EH (cell line): ENCODE data around the gene GNAO1.

Experiments used
- DNase-seq: peaks from one replicate; pipeline ENCODE4 v3.0.0-alpha.2; 2015; ENCODE audit warnings: low read depth

GNAO1 gene

GRCh38 chr16:56336711-56337110, 145.4 kb downstream of the GNAO1 start:
- no peak for DNase-seq

DNA sequence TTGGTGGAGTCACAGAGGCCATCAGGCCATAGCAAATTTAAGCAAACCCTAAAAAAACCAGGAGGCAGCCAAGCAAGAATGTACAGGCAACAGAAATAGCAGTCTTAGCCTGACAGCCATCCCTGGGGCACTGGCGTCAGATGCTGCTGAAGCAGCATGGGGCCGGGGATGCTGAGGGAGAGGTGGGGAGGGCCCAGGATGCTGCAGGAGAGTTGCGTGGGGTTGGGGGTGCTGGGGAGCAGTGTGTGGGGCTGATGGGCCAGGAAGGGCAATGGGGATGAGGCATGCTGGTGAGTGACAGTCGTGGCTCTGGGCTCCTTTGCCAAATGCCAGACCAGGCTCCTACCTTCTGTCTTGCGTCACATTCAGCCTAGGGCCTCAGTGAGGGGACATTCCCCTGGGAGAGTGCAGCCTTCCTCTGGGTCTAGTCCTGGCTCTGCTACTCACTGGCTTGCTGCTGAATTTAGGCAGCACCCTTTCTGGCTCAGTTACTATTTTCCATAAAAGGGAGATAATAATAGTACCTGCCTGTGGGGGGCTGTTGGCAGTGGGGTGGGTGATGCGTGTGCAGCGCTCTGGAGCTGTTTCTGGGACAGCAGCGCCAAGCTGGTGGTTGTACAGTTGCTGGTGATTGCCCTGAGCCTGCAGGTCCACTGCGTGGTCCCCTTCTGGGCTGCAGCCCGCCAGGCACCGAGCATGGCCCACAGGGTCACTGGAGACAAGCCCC, 146.0 kb downstream of the GNAO1 start:
- no peak for DNase-seq

- DNase-seq: no peak
Observed at GRCh38 chr16:56337858-56338325, 146.6 kb downstream of the GNAO1 start.

DNA sequence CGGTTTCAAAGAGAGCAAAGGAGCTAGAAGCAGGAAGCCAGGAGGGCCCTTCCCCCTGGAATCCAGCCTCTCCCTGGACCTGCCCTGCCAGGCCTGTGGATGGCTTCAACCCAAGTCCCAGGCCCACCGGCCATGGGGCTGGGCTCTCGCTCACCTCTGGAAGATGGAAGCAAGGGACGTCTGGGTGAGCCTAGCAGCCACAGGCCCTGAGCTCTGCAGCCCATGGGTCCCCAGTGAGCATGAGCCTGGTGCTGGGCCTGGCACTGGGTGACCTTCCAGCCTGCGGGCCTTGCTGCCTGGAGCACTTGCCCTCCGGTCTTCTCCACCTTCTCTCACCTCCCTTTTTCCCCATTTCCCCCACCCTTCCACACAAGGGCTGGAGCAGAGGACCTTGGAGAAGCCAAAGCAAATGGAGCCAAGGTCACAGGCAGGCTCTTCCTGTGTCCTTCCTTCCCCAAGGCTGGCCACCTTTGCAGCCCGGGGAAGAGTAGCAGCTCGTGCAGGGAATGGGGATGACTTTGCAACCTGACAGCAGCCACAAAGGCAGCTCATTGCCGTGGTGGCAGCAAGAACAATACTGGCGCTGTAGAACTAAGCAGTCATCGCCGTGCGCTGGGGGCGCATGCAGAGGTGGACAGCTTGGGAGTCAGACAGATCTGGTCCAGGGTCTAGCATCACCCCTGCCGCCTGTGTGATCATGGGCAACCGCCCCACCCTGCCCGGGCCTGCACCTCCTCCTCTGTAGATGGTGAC, 147.5 kb downstream of the GNAO1 start:
- DNase-seq: no peak

- no peak for DNase-seq
Observed at GRCh38 chr16:56339431-56340195, 148.3 kb downstream of the GNAO1 start.

- no peak for DNase-seq
Observed at GRCh38 chr16:56340416-56340815, 149.1 kb downstream of the GNAO1 start.

DNA sequence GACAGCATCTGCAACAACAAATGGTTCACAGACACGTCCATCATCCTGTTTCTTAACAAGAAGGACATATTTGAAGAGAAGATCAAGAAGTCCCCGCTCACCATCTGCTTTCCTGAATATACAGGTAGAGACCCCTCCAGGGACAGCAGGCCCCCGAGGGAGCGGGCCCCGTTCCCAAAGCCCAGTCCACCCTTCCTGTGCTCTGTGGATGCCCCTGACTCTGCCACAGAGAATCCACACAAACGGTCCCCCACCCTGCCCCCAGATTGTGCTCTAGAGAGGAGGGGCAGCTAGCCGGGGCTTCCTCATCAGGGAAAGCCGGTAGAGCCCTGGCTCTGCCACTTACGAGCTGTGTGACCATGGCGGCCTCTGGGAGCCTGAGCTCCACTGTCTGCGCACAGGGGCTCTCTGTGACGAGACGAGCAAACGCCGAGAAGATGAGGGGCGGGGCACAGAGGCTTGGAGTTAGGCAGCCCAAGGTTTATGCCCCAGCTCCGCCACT, 149.6 kb downstream of the GNAO1 start:
- DNase-seq: no peak

DNA sequence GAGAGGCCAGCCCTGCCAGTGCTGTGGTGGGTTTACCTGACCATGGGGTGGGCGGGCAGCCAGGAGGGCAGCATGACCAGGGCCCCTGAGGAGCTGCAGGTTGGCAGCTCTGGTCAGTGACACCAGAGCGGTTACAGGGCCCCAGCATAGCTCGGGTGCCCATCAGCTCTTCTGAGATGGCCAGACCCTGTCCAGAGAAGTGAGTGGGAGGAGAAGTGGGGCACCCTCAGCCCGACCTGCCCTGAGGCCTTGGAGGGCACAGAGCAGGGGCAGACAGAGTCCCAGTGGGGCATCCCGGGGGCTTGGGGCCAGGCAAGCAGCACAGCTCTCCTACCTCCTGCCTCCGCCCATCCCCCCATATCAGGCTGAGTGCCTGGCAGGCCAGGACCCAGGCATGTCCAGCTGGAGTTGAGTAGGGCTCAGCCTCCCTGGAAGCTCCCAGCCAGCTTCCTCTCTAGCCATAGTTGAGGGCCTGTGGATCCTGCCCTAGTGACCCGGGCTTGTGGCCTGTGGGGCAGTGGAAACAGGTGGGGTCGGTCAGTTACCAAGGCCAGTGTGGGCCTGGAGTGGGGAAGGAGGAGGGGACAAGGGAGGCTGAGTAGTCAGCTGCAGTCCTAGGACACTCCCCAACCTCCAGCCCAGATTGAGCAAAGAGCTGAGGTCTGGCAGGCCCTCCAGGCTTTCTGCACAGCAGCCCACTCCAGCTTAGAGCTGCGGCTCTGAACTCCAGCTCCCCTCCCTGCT, 150.5 kb downstream of the GNAO1 start:
- no peak for DNase-seq

- DNase-seq: peak; percentile 10
Observed at GRCh38 chr16:56343661-56344517, 152.6 kb downstream of the GNAO1 start.

DNA sequence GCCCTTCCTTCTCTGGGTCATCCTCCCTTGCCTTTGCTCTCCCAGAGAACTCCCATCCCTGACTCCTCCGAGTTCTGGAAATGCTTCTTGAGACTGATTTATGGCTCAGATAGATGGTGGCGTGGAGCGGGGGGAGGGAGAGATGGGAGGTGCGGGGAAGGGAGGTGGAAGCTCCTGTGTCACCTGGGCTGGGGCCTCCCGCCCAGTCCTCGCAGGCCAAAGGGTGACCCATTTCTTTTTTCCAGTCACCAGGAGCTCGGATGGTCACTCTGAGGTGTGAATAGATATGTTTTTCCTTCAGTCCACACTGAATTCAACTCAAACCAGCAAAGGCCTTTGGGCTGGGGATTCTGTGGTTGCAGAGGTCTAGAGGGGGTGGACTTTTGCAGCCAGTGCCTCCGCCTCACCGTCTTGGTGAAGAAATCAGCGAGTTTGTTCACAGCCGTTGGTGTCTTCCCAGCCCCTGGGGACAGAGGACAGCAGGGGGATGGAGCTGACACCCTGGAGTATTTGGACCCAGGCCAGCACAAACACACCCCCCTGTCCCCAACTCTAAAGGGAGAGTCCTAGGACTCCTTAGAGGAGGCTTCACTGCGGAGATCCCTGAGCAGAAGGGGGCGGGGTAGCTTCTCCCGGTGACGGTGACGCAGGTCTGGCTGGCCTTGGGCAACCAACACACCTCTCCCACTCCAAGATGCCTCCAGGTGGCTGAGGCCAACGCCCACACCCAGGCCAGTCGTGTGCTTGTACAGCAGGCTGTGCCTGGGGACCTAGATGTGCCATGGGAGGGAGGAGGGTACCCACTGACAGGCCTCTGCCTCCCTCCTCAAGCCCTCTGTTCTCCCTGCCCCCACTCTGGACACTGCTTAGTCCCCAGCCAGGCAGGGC, 153.5 kb downstream of the GNAO1 start:
- no peak for DNase-seq

DNA sequence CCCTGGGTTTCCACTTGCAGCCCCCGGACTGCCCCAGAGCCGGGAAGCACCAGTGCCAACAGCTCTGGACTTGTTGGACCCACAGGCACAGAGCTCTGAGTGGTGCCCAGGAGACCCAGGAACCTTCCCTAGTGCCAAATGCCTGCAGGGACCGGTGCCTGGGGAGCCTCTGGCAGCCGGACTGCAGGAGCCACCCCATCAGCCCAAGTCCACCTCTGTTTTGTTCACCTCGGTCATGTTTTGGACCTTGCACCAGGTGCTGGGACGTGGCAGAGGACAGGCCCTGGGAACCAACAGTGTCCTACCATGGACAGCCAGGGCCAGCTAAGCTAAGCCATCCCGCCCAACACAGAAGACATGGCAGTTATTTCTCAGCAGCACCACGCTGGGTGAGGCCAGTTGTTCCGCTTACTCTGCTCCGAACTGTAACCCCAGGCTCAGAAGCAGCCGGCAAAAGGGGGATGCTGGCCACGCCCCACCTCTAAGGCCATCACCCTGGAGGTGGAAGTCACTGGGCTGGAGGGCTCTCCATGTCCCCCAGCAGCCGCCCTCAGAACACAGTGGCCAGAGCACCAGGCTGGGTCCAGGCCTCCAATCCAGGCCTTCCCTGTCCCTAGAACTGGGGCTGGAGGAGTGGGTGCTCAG, 154.2 kb downstream of the GNAO1 start:
- no peak for DNase-seq

DNA sequence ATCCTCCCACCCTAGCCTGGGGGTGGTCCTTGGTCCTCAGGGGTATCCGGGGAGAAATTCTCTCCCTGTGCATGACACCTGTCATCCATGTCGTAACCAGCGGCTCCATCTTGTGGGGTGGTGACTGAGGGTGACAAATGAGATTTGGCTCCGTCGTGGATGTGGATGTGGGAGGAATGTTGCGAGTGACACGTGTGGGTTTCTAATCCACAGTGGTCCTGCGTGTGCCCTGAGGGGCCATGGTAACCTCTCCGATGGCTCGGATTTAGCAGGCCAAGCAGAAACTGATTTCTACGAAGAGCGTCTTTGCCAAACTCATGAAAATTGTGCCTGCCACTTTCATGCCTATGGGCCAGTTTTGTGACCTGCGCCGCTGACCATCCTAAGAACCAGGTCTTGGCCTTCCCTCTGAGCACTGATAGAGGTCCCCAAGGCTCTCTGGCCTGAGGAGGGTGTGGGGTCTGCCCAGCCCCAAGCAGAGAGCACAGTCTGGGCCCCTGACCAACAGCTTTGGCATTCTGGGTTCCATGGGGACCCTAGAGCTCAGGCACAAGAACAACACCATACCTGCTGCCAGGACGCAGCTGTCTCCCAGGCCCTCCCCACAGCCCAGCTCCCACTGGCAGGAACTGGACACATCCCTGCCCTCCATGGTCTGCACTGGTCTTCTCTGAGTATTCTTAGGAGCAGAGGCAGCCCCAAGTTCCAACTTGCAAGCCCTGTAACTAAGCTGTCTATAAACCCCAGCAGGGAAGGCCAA, 155.0 kb downstream of the GNAO1 start:
- DNase-seq: no peak

- DNase-seq: no peak
Observed at GRCh38 chr16:56347166-56347565, 155.9 kb downstream of the GNAO1 start.

DNA sequence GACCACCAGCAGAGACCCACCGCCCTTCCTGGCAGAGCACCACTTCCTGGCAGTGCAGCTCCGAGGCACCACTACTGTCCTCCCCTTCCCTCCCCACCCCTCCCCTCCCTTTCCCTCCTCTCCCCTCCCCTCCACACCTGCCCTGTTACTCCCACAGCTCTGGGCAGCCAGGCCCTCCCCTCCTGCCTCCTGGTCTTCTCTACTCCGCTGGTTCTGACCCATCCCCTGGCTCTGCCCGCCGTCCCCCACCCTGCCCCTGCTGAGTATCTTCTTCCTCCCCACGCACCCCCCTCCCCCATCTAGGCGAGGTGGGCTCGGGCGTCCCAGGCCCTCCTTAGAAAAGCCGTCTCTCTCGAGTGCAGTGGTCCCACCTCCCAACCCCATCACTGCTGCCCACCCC, 156.4 kb downstream of the GNAO1 start:
- DNase-seq: no peak

- DNase-seq: peak; percentile 17
Observed at GRCh38 chr16:56348168-56349085, 157.1 kb downstream of the GNAO1 start.

DNA sequence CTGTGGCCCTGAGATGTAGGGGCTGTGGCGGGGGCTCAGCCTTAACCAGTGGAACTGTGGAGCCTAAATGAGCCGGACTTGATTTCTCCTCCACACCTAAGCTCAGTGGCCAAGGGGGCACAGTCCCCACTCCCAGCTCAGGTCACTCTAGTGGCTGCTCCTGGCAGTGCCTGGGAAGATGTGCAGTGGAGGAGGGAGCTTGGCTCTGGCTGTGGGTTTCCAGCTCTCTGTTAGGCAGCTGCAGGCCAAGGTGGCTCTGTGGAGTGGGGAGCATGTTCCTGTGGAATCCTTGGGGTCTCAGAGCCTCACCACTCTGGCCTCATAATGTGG, 157.8 kb downstream of the GNAO1 start:
- no peak for DNase-seq

GRCh38 chr16:56349711-56350161, 158.4 kb downstream of the GNAO1 start:
- no peak for DNase-seq
